ENCODE results near the gene UFL1.
"Not testable (repeated sequence)": the region's sequence is repeated elsewhere in the genome, so short reads cannot be mapped to it uniquely, and the experiment has no call there.

UFL1 gene
- 32.7 to 121 (median 71.7) reads per million in 18 experiments for total RNA-seq

DNA sequence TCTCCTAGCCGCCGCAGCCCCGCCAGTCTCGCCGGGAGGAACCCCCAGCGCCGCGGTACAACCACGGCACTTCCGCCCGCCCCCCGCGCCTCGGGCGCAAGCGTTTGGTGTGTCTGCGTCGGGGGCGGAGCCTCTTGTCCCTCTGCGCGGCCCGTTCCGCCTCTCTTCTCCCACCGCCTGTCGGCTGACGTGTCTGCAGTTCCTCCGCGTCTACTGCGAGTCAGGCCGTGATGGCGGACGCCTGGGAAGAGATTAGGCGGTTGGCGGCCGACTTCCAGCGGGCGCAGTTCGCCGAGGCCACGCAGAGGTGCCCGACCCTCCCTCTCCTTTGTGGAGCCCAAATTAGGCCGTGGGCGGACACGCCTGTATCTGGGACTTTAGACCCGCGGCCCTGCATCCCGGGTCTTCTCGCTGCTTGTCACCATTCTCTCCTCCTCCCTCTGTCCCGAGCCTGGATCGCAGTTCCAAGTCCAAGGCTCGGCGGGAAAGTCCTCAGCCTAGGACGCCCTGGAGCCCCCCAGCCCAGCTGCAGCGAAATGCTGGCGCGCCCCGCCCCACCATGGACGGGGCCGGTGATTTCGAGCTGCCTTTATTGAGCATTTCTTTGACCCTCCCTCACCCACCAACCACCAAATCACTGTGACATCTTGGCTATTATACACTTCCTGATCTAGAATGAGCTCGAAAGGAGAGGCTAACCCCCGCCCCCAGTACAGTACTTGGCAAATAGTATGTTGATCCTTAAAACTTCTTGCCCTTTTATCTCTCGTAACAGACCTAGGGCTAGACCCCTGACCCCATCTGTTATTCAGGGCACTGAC is at the start of gene UFL1:
TSS of gene UFL1 (plus strand) at position 163 of the 821 bp plus-strand sequence. CDS start at position 231, 68 bp downstream.
- peak; percentile 93 to 97 for DNase-seq

GRCh38 chr6:96472291-96472690 is 49.3 kb upstream of the UFL1 start:
- DNase-seq = not testable (repeated sequence)

- no peak for DNase-seq
Observed at GRCh38 chr6:96478695-96479094, 42.9 kb upstream of the UFL1 start.

DNA sequence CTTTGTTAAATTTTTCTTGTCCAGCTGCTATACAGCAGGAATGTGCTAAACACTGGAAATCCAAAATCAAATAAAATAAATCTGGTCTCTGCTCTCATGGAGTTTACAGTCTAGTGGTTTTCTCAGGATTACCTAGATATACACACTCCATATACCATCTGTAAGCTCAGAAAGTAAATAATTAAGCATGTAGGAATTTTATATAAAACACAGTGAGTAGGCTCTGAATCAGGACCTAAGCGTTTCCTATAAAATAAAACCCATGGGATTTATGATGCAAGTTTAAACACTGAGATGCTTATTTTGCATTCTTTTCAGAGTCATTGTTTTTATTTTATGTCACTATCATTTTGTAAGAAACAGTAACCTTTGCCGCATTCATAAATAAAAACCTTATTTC is 29.7 kb upstream of the UFL1 start:
- no peak for DNase-seq

DNA sequence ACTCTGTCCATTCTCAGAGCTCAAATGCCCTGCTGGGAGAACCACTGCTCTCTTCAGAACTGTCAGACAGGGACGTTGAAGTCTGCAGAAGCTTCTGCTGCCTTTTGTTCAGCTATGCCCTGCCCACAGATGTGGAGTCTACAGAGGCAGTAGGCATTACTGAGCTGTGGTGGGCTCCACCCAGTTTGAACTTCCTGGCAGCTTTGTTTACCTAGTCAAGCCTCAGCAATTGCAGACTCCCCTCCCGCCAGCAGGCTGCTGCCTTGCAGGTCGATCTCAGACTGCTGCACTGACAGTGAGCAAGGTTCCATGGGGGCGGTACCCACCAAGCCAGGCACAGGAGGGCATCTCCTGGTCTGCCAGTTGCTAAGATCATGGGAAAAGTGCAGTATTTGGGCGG is 21.8 kb upstream of the UFL1 start:
- no peak for DNase-seq

- DNase-seq = no peak
Observed at GRCh38 chr6:96502915-96503314, 18.7 kb upstream of the UFL1 start.

- no peak for DNase-seq
Observed at GRCh38 chr6:96505363-96505762, 16.2 kb upstream of the UFL1 start.

DNA sequence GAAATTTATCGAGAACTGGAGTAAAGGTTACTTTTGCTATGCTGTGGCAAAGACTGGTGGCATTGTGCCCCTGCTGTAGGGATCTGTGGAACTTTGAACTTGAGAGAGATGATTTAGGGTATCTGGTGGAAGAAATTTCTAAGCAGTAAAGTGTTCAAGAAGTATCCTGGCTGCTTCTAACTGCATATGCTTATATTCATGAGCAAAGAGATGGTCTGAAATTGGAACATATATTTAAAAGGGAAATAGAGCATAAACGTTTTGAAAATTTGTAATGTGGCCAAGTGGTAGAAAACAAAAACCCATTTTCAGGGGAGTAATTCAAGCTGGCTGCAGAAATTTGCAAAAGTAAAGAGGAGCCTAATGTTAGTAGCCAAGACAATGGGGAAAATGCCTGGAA is 12.3 kb upstream of the UFL1 start:
- DNase-seq = no peak

- no peak for DNase-seq
Observed at GRCh38 chr6:96520171-96521115, 1.2 kb upstream of the UFL1 start.

DNA sequence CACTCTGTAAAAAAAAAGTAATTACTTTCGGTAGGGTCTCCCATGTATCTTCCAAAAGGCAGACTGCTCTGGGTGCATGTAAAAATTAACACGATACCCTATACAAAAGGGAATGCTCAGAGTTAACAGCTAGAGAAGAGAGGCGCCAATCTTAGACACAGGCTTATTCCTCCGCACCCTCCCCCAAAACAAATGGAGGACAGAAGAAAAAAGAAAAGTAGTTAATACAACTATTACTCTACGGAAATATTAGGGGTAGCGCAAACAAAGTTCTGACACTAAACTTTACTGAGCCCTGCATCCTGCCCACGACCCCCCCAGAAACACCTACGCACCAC is 331 bp upstream of the UFL1 start:
- DNase-seq = no peak

DNA sequence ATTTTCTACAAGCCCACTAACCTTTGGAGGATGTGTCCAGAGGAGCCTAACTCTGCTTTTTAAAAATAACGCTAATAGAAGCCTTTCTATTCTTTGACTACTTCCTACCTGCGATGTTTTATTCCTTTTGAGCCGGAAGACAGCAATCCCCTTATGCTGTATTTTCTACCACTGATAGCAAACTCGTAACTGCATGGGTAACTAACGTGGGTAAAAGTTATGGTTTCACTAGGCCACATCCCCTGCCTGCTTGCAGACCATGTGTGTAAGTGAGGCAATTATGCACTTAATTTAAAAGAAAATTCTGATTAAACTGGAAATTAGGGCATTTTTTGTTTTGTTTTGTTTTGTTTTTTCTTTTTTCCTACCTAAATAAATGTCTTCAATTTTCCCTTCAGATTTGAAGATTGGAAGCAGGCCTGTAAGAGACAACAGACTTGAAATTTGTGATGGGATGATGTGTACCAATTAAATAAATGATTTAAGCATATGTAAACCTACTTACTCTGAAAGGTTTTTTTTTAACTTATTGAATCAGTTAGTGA is 931 bp downstream of the UFL1 start:
- DNase-seq = peak; percentile 2 to 14

- DNase-seq = no peak
Observed at GRCh38 chr6:96528193-96528592, 6.6 kb downstream of the UFL1 start.

GRCh38 chr6:96532399-96532798 is 10.8 kb downstream of the UFL1 start:
- no peak for DNase-seq

DNA sequence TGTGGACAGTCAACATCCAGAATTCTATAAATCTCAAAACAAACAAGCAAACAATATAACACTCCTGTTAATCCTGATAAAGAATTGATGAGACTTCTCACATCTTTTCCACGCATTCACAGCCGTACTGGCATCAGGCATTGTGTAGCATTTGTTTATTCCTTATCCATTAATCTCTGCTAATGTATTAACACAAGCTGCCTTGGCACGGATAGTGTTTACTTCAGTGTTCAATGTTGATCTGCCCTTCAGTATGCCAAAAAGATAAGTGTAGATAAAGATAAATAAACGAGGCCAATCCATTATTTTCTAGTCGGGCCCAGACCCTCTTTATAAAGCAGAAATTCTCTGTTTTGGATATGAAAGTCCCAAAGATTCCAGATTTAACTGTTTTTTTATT is 16.1 kb downstream of the UFL1 start:
- no peak for DNase-seq

- DNase-seq = no peak
Observed at GRCh38 chr6:96542702-96543101, 21.1 kb downstream of the UFL1 start.

DNA sequence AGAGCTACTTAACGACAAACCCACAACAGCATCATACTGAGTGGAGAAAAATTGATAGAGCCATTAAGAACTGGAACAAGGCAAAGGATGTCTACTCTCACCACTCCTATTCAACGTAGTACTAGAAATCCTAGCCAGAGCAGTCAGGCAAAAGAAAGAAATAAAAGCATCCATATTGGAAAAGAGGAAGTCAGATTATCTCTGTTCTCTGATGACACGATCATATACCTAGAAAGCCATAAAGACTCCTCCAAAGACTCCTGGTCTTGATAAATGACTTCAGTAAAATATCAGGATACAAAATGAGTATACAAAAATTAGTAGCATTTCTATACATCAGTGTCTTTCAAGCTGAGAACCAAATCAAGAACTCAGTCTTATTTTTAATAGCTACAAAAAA is 24.3 kb downstream of the UFL1 start:
- DNase-seq = no peak

GRCh38 chr6:96547654-96548053 is 26.0 kb downstream of the UFL1 start:
- no peak for DNase-seq

- no peak for DNase-seq
Observed at GRCh38 chr6:96554558-96554957, 33.0 kb downstream of the UFL1 start.

DNA sequence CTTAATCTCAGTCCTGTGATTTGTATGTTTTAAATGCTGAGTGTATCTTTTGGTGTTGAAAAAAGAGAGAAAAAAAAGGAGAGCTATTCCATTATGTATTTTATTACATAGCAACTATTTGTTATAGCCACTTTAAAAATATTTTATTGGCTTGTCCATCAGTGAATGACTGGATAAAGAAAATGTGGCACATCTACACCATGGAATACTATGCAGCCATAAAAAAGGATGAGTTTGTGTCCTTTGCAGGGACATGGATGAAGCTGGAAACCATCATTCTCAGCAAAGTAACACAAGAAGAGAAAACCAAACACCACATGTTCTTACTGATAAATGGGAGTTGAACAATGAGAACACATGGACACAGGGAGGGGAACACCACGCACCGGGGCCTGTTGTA is 38.1 kb downstream of the UFL1 start:
- not testable (repeated sequence) for DNase-seq

DNA sequence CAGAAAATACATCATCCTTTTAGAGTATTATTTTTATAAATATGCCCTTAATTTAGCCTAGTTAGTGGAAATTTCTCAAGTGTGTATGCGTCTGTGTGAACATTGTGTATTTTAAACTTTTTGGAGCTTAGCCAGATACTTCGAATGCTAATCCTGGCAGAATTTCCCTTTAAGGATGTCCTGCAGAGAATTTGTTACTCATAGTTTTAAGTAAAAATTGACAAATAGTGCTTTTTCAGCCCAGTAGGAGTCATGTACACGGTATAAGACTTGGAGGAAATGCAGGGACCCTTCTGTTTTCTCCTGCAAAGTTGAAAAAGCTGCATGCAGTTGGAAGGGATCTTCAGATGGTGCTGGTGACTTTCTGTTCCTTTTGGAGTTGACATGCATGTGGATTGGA is 41.3 kb downstream of the UFL1 start, which contains the start of gene FHL5:
TSS of gene FHL5 (plus strand) at position 243 of the 400 bp plus-strand sequence. CDS start 40,486 bp downstream, outside the sequence.
- no peak for DNase-seq

GRCh38 chr6:96563853-96564252 is 42.2 kb downstream of the UFL1 start:
- no peak for DNase-seq

DNA sequence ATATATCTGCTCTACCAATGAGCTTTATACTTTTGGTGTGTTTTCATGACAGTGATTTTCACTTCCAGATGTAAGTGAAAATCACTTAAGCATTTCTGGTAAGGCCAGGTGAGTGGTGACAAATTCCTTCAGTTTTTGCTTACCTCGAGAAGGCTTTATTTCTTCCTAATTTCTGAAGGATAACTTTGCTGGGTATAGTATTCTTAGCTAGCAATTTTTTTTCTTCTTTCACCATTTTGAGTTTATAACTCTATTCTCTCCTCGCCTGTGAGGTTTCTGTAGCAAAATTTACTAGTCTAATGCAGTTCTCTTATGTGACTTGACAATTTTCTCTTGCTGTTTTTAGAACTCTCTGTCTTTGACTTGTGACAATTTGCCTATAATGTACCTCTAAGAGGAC is 48.4 kb downstream of the UFL1 start:
- no peak for DNase-seq

- DNase-seq = no peak
Observed at GRCh38 chr6:96571551-96571950, 49.9 kb downstream of the UFL1 start.
